ENCODE results near the gene CSMD2. TPM values are rescaled to one million over a fixed set of nuclear protein-coding genes. Genes with fewer than 3 reads are reported as not detected.

Gene CSMD2
- total and polyA plus RNA-seq, 2 donors from 2014 or later, result 0.47 TPM; not detected in 1

DNA sequence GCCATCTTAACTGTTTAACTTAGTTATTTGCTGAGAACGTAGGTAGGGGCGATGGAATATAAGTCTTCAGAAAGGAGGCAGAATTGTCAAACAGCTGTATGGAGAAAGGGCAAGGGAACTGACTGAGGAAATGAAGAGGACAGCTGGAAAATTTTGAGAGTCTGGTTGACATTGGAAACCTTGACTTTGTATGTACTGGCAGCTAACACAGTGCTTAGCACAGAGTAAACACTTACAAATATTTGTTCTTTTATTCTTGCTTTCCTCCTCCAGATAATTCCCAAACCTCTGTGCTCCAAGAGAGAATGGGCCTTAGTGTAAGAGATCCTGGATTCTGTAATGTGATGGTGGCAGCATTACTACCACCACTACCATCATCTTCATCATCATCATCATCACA is 601.3 kb downstream of the CSMD2 start:
- FAIRE-seq (no peak), DNase-seq (peak in 2 of 5 donors; percentile 47 to 87)
- Histone ChIP-seq H3K9ac (ENCODE audit: low read length in 3 of 3) (no peak overlapping the region), H3K27ac (ENCODE audit: low read depth in 2 of 2, low read length in 2 of 2) (no peak overlapping the region), H3K4me3 (ENCODE audit: low read length in 3 of 3) (no peak overlapping the region), H3K4me1 (ENCODE audit: control insufficient read depth in 2 of 3, insufficient read depth in 2 of 3, low read depth in 1 of 3, low read length in 3 of 3) (no peaks in the 10 kb centered on the region), H3K36me3 (ENCODE audit: control insufficient read depth in 2 of 3, insufficient read depth in 3 of 3, low read length in 3 of 3) (no peaks in the 10 kb centered on the region), H3K9me3 (ENCODE audit: control insufficient read depth in 2 of 3, insufficient read depth in 1 of 3, low read length in 3 of 3) (no peaks in the 10 kb centered on the region), H3K27me3 (ENCODE audit: control insufficient read depth, insufficient read depth, low read length) (no peaks in the 10 kb centered on the region)
- TF ChIP-seq, protein P1, sequence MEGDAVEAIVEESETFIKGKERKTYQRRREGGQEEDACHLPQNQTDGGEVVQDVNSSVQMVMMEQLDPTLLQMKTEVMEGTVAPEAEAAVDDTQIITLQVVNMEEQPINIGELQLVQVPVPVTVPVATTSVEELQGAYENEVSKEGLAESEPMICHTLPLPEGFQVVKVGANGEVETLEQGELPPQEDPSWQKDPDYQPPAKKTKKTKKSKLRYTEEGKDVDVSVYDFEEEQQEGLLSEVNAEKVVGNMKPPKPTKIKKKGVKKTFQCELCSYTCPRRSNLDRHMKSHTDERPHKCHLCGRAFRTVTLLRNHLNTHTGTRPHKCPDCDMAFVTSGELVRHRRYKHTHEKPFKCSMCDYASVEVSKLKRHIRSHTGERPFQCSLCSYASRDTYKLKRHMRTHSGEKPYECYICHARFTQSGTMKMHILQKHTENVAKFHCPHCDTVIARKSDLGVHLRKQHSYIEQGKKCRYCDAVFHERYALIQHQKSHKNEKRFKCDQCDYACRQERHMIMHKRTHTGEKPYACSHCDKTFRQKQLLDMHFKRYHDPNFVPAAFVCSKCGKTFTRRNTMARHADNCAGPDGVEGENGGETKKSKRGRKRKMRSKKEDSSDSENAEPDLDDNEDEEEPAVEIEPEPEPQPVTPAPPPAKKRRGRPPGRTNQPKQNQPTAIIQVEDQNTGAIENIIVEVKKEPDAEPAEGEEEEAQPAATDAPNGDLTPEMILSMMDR (IDR thresholded peaks at IDR 0.05; ENCODE audit: borderline replicate concordance, extremely low read depth, insufficient read depth), result no peak
- intact Hi-C loops (cut with DNase I), result no loop called here

DNA sequence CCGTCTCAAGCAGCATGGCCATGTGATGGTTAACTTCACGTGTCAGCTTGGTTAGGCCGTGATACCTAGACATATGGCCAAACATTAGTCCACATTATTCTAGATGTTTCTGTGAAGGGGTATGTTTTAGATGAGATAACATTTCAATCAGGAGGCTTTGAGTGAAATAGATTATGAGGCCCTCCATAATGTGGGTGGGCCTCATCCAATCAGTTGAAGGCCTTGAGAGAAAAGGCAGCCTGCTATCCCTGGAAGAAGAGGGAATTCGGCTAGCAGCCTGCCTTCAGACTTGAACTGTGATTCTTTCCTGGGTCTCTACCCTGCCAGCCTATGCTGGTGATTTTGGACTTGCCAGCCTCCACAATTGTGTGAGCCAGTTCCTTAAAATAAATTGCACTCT is 602.5 kb downstream of the CSMD2 start:
- FAIRE-seq (no peak), DNase-seq (no peak)
- no peaks in the 10 kb centered on the region for H3K9me3 ChIP-seq (ENCODE audit: control insufficient read depth in 2 of 3, insufficient read depth in 1 of 3, low read length in 3 of 3)
- H3K27me3 ChIP-seq (ENCODE audit: control insufficient read depth, insufficient read depth, low read length), result no peaks in the 10 kb centered on the region
- H3K36me3 ChIP-seq (ENCODE audit: control insufficient read depth in 2 of 3, insufficient read depth in 3 of 3, low read length in 3 of 3), result no peaks in the 10 kb centered on the region
- no peak overlapping the region for H3K27ac ChIP-seq (ENCODE audit: low read depth in 2 of 2, low read length in 2 of 2)
- TF ChIP-seq, protein P1 (IDR thresholded peaks at IDR 0.05; ENCODE audit: borderline replicate concordance, extremely low read depth, insufficient read depth), result no peak
- intact Hi-C loops (cut with DNase I), result no loop called here
- no peak overlapping the region for H3K9ac ChIP-seq (ENCODE audit: low read length in 3 of 3)
- H3K4me1 ChIP-seq (ENCODE audit: control insufficient read depth in 2 of 3, insufficient read depth in 2 of 3, low read depth in 1 of 3, low read length in 3 of 3), result no peaks in the 10 kb centered on the region
- H3K4me3 ChIP-seq (ENCODE audit: low read length in 3 of 3), result no peak overlapping the region

DNA sequence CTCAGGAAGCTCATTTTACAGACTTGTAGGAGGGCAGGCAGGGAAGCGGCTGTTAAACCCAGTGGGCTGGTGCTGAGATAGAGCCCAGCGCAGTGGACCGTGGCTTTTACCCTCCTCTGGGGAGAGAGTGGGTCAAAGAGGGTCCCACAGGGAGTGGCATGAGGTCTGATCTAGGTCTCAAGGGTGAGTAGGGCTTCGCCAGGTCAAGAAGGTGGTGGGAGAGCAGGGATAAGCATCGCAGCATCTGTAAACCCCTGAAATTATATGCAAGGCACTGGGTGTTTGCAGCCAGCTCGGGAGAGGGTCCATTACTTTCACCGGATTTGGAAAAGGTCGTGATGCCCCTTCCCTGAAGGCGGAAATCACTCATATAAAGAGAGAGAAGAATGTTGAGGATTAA is 603.5 kb downstream of the CSMD2 start:
- Histone ChIP-seq H3K4me1 (ENCODE audit: control insufficient read depth in 2 of 3, insufficient read depth in 2 of 3, low read depth in 1 of 3, low read length in 3 of 3) (no peaks in the 10 kb centered on the region), H3K9ac (ENCODE audit: low read length in 3 of 3) (no peak overlapping the region), H3K9me3 (ENCODE audit: control insufficient read depth in 2 of 3, insufficient read depth in 1 of 3, low read length in 3 of 3) (no peaks in the 10 kb centered on the region), H3K4me3 (ENCODE audit: low read length in 3 of 3) (no peak overlapping the region), H3K36me3 (ENCODE audit: control insufficient read depth in 2 of 3, insufficient read depth in 3 of 3, low read length in 3 of 3) (no peaks in the 10 kb centered on the region), H3K27me3 (ENCODE audit: control insufficient read depth, insufficient read depth, low read length) (no peaks in the 10 kb centered on the region), H3K27ac (ENCODE audit: low read depth in 2 of 2, low read length in 2 of 2) (no peak overlapping the region)
- TF ChIP-seq, protein P1 (IDR thresholded peaks at IDR 0.05; ENCODE audit: borderline replicate concordance, extremely low read depth, insufficient read depth), result no peak
- no peak for FAIRE-seq
- DNase-seq, result no peak
- intact Hi-C loops (cut with DNase I), result no loop called here

DNA sequence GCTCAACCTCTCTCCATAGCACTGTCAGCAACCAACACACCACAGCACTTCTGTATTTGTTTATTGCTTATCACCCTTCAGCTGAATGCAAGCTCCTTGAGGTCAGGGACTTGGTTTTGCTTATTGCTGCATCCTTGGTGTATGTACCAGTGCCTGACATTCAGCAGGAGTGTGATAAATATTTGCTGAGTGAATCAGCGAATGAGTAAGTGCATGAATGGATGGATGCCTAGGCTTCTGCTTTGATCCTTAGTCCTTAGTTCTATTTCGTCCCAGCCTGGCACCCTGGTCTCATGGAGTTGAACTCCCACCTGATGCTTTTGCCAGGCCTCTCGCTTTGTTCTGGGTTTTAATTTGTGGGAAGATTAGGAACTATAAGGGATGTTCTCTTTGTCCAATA is 604.4 kb downstream of the CSMD2 start:
- Histone ChIP-seq H3K9me3 (ENCODE audit: control insufficient read depth in 2 of 3, insufficient read depth in 1 of 3, low read length in 3 of 3) (no peaks in the 10 kb centered on the region), H3K9ac (ENCODE audit: low read length in 3 of 3) (no peak overlapping the region), H3K36me3 (ENCODE audit: control insufficient read depth in 2 of 3, insufficient read depth in 3 of 3, low read length in 3 of 3) (no peaks in the 10 kb centered on the region), H3K27me3 (ENCODE audit: control insufficient read depth, insufficient read depth, low read length) (no peaks in the 10 kb centered on the region), H3K4me3 (ENCODE audit: low read length in 3 of 3) (no peak overlapping the region), H3K4me1 (ENCODE audit: control insufficient read depth in 2 of 3, insufficient read depth in 2 of 3, low read depth in 1 of 3, low read length in 3 of 3) (no peaks in the 10 kb centered on the region), H3K27ac (ENCODE audit: low read depth in 2 of 2, low read length in 2 of 2) (no peak overlapping the region)
- FAIRE-seq, result no peak
- TF ChIP-seq, protein P1 (IDR thresholded peaks at IDR 0.05; ENCODE audit: borderline replicate concordance, extremely low read depth, insufficient read depth), result no peak
- DNase-seq, result no peak
- intact Hi-C loops (cut with DNase I), result no loop called here

Measured in kidney (tissue), 14 donors.